ENCODE measurements around the gene C11orf98.

The C11orf98 gene

GRCh38 chr11:62613291-62613778 is 51.7 kb downstream of the C11orf98 start:
- no peak for DNase-seq (ENCODE audit: low read depth in 1 of 2, low spot score in 1 of 2)
